Measurements from ENCODE around the gene PPIL6.

- TF ChIP-seq CTCF (IDR thresholded peaks at IDR 0.05) (no peak), POLR2A (IDR thresholded peaks at IDR 0.05) (no peak)
Measured at GRCh38 chr6:109446541-109446940, 6.1 kb upstream of the PPIL6 start.
